ENCODE results near the gene FBXL13. TPM values are rescaled to one million over a fixed set of nuclear protein-coding genes. Genes with fewer than 3 reads are reported as not detected.

Gene FBXL13
- total and polyA plus RNA-seq, 2 of the 8 experiments (the other 6 are each of a cell fraction or from before 2014, with no cell fraction given), result 1.2 to 2.8 TPM

DNA sequence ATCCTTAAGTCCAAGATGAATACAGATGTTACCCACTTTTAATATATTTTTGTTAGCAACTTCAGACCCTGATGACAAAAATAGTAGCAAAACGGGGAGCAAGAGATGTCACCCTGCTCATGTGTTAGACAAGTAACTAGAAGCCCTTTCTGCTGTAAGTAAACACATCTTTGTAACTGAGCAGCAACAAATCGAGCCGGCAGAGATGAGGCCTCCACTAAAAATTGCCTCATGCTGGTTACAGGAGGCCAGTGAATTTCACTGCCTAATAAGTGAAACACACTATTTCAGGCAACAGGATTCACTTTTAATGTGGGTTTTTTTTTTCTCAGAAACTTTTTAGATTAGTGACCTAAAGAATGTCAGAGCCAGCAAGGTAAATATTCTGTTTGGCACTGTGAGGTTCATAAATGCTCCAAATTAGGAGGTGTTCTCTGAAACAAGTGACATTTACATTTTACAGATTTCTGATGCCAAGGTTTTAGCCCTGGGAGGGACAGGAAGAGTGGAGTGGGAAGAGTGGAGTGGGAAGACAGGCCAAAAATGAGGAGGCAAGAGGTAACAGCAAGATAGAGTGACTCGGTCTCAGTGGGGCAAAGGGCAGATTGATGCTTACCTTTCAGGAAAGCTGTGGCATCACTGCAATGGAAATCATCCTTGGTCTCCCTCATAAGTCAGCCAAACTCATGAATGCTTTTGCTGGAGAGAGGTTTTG is 215.4 kb downstream of the FBXL13 start:
- no peak overlapping the region for H2BK20ac ChIP-seq (ENCODE audit: low read length)
- no peak overlapping the region for H2BK5ac ChIP-seq (ENCODE audit: low read depth, low read length)
- H4K91ac ChIP-seq (replicated peaks; ENCODE audit: insufficient read length, low read length), result no peak overlapping the region
- no peaks in the 10 kb centered on the region for H3K23me2 ChIP-seq (ENCODE audit: low read depth, low read length)
- no peak overlapping the region for H3K18ac ChIP-seq (ENCODE audit: extremely low read depth, low read length)
- H4K5ac ChIP-seq (ENCODE audit: insufficient read length, low read depth, low read length), result no peak overlapping the region
- no peak overlapping the region for H2BK15ac ChIP-seq (ENCODE audit: low read length)
- no peaks in the 10 kb centered on the region for H3K27me3 ChIP-seq (replicated peaks in 1 of 4; ENCODE audit: control insufficient read depth in 3 of 4, extremely low read depth in 1 of 4, insufficient read depth in 3 of 4, low read length in 3 of 4)
- H3K79me2 ChIP-seq (ENCODE audit: control insufficient read depth in 1 of 2, insufficient read depth in 2 of 2, low read length in 2 of 2), result no peaks in the 10 kb centered on the region
- TF ChIP-seq, protein P1, sequence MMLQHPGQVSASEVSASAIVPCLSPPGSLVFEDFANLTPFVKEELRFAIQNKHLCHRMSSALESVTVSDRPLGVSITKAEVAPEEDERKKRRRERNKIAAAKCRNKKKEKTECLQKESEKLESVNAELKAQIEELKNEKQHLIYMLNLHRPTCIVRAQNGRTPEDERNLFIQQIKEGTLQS (IDR thresholded peaks at IDR 0.05; ENCODE audit: insufficient read depth, low read depth, low read length), result no peak
- TF ChIP-seq TAF7 (optimal IDR thresholded peaks at IDR 0.05; ENCODE audit: borderline replicate concordance, low read depth, low read length), result no peak
- TF ChIP-seq TAF1 (IDR thresholded peaks at IDR 0.05; ENCODE audit: low read depth, low read length), result no peak
- TF ChIP-seq, protein P2, sequence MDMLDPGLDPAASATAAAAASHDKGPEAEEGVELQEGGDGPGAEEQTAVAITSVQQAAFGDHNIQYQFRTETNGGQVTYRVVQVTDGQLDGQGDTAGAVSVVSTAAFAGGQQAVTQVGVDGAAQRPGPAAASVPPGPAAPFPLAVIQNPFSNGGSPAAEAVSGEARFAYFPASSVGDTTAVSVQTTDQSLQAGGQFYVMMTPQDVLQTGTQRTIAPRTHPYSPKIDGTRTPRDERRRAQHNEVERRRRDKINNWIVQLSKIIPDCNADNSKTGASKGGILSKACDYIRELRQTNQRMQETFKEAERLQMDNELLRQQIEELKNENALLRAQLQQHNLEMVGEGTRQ (IDR thresholded peaks at IDR 0.05; ENCODE audit: low read length), result no peak
- TF ChIP-seq, protein P3, sequence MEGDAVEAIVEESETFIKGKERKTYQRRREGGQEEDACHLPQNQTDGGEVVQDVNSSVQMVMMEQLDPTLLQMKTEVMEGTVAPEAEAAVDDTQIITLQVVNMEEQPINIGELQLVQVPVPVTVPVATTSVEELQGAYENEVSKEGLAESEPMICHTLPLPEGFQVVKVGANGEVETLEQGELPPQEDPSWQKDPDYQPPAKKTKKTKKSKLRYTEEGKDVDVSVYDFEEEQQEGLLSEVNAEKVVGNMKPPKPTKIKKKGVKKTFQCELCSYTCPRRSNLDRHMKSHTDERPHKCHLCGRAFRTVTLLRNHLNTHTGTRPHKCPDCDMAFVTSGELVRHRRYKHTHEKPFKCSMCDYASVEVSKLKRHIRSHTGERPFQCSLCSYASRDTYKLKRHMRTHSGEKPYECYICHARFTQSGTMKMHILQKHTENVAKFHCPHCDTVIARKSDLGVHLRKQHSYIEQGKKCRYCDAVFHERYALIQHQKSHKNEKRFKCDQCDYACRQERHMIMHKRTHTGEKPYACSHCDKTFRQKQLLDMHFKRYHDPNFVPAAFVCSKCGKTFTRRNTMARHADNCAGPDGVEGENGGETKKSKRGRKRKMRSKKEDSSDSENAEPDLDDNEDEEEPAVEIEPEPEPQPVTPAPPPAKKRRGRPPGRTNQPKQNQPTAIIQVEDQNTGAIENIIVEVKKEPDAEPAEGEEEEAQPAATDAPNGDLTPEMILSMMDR (IDR thresholded peaks at IDR 0.05; ENCODE audit: control extremely low read depth in 1 of 3, insufficient read depth in 1 of 3, low read depth in 1 of 3, low read length in 3 of 3), result no peak
- TF ChIP-seq, protein P4, sequence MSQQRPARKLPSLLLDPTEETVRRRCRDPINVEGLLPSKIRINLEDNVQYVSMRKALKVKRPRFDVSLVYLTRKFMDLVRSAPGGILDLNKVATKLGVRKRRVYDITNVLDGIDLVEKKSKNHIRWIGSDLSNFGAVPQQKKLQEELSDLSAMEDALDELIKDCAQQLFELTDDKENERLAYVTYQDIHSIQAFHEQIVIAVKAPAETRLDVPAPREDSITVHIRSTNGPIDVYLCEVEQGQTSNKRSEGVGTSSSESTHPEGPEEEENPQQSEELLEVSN (IDR thresholded peaks at IDR 0.05), result no peak
- TF ChIP-seq RXRA (IDR thresholded peaks at IDR 0.05; ENCODE audit: insufficient read depth, low read depth, low read length), result no peak
- H4K20me1 ChIP-seq (replicated peaks in 1 of 2; ENCODE audit: control insufficient read depth in 1 of 2, insufficient read depth in 2 of 2, low read length in 2 of 2), result no peaks in the 10 kb centered on the region
- peak overlapping the region; percentile 69 for H3K4ac ChIP-seq (replicated peaks; ENCODE audit: insufficient read length, low read depth, low read length)
- H3K23ac ChIP-seq (ENCODE audit: insufficient read length), result no peak overlapping the region
- 81% methylated on average over 4 of the region's 4 CpGs; no CpG with 5 or more reads in 1 of the 2 experiments for WGBS, 2 experiments (ENCODE audit: extremely low coverage in 1 of 2, insufficient coverage in 1 of 2, insufficient read length in 1 of 2, insufficient replicate concordance in 2 of 2, low coverage in 1 of 2, low lambda C conversion rate in 2 of 2, missing lambda C conversion rate in 1 of 2)
- H2BK120ac ChIP-seq (replicated peaks; ENCODE audit: low read depth, low read length), result no peak overlapping the region
- H2AK5ac ChIP-seq (ENCODE audit: low read depth, low read length), result no peak overlapping the region
- no peak overlapping the region for H2AFZ ChIP-seq (ENCODE audit: low read length)
- H3K14ac ChIP-seq (ENCODE audit: insufficient read length), result no peak overlapping the region
- H3K56ac ChIP-seq (replicated peaks; ENCODE audit: insufficient read length, low read depth, low read length), result no peak overlapping the region
- no peaks in the 10 kb centered on the region for H3K36me3 ChIP-seq (ENCODE audit: control insufficient read depth in 2 of 4, insufficient read depth in 4 of 4, low read length in 3 of 4)
- H3K27ac ChIP-seq (ENCODE audit: low read depth, low read length), result no peak overlapping the region
- no peak overlapping the region for H3K9ac ChIP-seq (replicated peaks in 1 of 4; ENCODE audit: extremely low read depth in 1 of 4, low read depth in 3 of 4, low read length in 3 of 4)
- no peaks in the 10 kb centered on the region for H3K79me1 ChIP-seq (ENCODE audit: low read depth, low read length)
- 0 out of 4 replicates have a peak overlapping the region, but pooled peaks have one; percentile 0 to 16 for H3K4me2 ChIP-seq (ENCODE audit: insufficient read depth in 1 of 2, low read depth in 2 of 2, low read length in 2 of 2)
- POLR2A ChIA-PET (ENCODE audit: partially characterized antibody), result no interaction called here
- H3K4me1 ChIP-seq (replicated peaks in 1 of 4; ENCODE audit: control insufficient read depth in 3 of 4, insufficient read depth in 4 of 4, low read length in 3 of 4), result peaks cover 0 to 4% (median 1%) of the 10 kb centered on the region in 4 experiments; a peak in 2 of 7 replicates
- FAIRE-seq (no peak), DNase-seq (ENCODE audit: low read depth in 1 of 2, low spot score in 2 of 2) (no peak)
- no peaks in the 10 kb centered on the region for H3K9me3 ChIP-seq (ENCODE audit: insufficient read depth in 2 of 2, low read depth in 1 of 2, low read length in 1 of 2)
- H2BK12ac ChIP-seq (ENCODE audit: low read depth, low read length), result no peak overlapping the region
- no peak overlapping the region for H4K8ac ChIP-seq (ENCODE audit: extremely low read depth, insufficient read depth, low read length)
- H3K4me3 ChIP-seq (ENCODE audit: extremely low read depth in 1 of 4, insufficient read depth in 2 of 4, low read depth in 3 of 4, low read length in 4 of 4), result no peak overlapping the region
- CTCF ChIA-PET (ENCODE audit: partially characterized antibody), result no interaction called here

Data from H1 (cell line).